Thoracic aorta (tissue), 2 donors: ENCODE measurements around the gene TMEM14C. TPM values are rescaled to one million over a fixed set of nuclear protein-coding genes. Genes with fewer than 3 reads are reported as not detected.
"Not testable (repeated sequence)": the region's sequence is repeated elsewhere in the genome, so short reads cannot be mapped to it uniquely, and the experiment has no call there.

Experiments
- ATAC-seq: fragments of 150-250 bp; one replicate; pipeline ENCODE4 v1.8.0; 2017; ENCODE audit warnings: low read depth; ENCODE audit not compliant: insufficient number of reproducible peaks, low FRiP score
- DNase-seq: peaks from one replicate; pipeline ENCODE4 v3.0.0-alpha.2; 2020; ENCODE audit warnings: low spot score
- H3K27ac ChIP-seq, 2 donors: fragments of 200-600 bp; sonication (generic); 1 replicate in 1 of 2; 2 replicates in 1 of 2; pipeline ENCODE4 v1.5.1; 2016; ENCODE audit warnings: mild to moderate bottlenecking in 2 of 2, moderate library complexity in 2 of 2
- H3K27me3 ChIP-seq: fragments of 200-600 bp; sonication (generic); replicated peaks from 2 replicates; pipeline ENCODE4 v1.6.0; 2016; ENCODE audit warnings: mild to moderate bottlenecking; ENCODE audit not compliant: insufficient read depth
- H3K36me3 ChIP-seq: fragments of 200-600 bp; sonication (generic); one replicate; pipeline ENCODE4 v1.5.1; 2016
- H3K4me1 ChIP-seq, 2 donors: fragments of 200-600 bp; sonication (generic); 1 replicate in 1 of 2; 2 replicates in 1 of 2; pipeline versions ENCODE4 v1.5.1 to v1.6.0; 2016; ENCODE audit warnings: low read depth in 2 of 2, mild to moderate bottlenecking in 1 of 2; ENCODE audit not compliant: control insufficient read depth in 1 of 2
- H3K4me3 ChIP-seq: fragments of 200-600 bp; sonication (generic); 2 replicates; pipeline ENCODE4 v1.5.1; 2016; ENCODE audit warnings: mild to moderate bottlenecking
- H3K9me3 ChIP-seq: fragments of 200-600 bp; sonication (generic); 2 replicates; pipeline ENCODE4 v1.5.1; 2016
- CTCF ChIP-seq: fragments of 200-600 bp; sonication (generic); IDR thresholded peaks from one replicate; pipeline ENCODE4 v1.5.1; 2019; ENCODE audit warnings: antibody characterized with exemption
- total RNA-seq, 2 donors: library from RNA; depleted of rRNA; stranded (reverse); fragments of >200 nt; gene quantifications; one replicate each; pipeline versions ENCODE4 v1.1.0 to v1.2.3, GENCODE V29; 2016

TMEM14C gene
- total RNA-seq, 2 donors from 2014 or later = 72.9 to 129 TPM

DNA sequence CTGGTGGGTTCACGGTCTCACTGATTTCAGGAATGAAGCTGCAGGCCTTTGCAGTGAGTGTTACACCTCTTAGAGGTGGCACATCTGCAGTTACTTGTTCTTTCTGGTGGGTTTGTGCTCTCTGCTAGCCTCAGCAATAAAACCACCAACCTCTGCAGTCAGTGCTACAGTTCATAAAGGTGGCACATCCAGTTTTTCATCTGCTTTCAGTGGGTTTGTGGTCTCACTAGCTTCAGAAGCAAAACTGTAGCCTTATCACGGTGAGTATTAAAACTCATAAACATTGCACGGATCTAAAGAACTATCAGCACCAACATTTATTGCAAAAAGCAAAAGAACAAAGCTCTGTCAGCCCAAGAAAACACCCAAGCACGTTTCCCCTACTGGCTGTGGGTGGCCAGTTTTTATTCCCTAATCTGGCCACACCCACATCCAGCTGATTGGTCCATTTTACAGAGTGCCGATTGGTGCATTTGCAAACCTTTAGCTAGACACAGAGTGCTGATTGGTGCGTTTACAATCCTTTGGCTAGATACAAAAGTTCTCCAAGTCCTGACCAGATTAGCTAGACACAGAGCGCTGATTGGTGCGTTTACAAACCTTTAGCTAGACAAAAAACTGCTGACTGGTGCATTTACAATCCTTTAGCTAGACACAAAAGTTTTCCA is 3.4 kb upstream of the TMEM14C start:
- Histone ChIP-seq H3K27me3 (no peaks in the 10 kb centered on the region), H3K4me1 (peaks cover 13 to 17% of the 10 kb centered on the region in 2 donors), H3K27ac (peak overlapping the region; percentile 72 to 78), H3K4me3 (peak overlapping the region; percentile 77), H3K36me3 (no peaks in the 10 kb centered on the region), H3K9me3 (no peaks in the 10 kb centered on the region)
- DNase-seq = no peak
- ATAC-seq = no peak
- no peak for TF ChIP-seq CTCF

DNA sequence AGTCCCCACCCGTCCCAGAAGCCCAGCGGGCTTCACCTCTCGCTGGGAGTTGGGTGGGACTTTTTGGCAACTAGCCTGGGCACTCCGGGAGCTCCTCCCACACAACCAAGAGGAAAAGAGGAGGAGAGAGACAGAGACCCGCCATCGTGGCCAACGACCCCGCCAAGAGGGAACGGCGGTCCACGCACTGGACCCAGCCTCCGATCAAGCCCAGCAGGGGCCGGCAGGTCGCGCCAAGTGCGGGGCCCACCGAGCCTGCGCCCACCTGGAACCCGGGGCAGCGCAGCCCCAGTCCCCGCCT is 3.0 kb upstream of the TMEM14C start:
- H3K4me1 ChIP-seq = peaks cover 18 to 21% of the 10 kb centered on the region in 2 donors
- H3K4me3 ChIP-seq = peak overlapping the region; percentile 77
- no peak for TF ChIP-seq CTCF
- DNase-seq (no peak), ATAC-seq (no peak)
- H3K36me3 ChIP-seq = no peaks in the 10 kb centered on the region
- no peaks in the 10 kb centered on the region for H3K9me3 ChIP-seq
- H3K27ac ChIP-seq = peak overlapping the region; percentile 72 to 78
- no peaks in the 10 kb centered on the region for H3K27me3 ChIP-seq

- no peaks in the 10 kb centered on the region for H3K36me3 ChIP-seq
- DNase-seq = no peak
- ATAC-seq = no peak
- H3K9me3 ChIP-seq = no peaks in the 10 kb centered on the region
- peaks cover 19 to 26% of the 10 kb centered on the region in 2 donors for H3K4me1 ChIP-seq
- TF ChIP-seq CTCF = no peak
- H3K27ac ChIP-seq = peak overlapping the region; percentile 72 to 78
- no peaks in the 10 kb centered on the region for H3K27me3 ChIP-seq
- H3K4me3 ChIP-seq = peak overlapping the region; percentile 77
These were observed 2.5 kb upstream of the TMEM14C start for GRCh38 chr6:10720265-10720959.

DNA sequence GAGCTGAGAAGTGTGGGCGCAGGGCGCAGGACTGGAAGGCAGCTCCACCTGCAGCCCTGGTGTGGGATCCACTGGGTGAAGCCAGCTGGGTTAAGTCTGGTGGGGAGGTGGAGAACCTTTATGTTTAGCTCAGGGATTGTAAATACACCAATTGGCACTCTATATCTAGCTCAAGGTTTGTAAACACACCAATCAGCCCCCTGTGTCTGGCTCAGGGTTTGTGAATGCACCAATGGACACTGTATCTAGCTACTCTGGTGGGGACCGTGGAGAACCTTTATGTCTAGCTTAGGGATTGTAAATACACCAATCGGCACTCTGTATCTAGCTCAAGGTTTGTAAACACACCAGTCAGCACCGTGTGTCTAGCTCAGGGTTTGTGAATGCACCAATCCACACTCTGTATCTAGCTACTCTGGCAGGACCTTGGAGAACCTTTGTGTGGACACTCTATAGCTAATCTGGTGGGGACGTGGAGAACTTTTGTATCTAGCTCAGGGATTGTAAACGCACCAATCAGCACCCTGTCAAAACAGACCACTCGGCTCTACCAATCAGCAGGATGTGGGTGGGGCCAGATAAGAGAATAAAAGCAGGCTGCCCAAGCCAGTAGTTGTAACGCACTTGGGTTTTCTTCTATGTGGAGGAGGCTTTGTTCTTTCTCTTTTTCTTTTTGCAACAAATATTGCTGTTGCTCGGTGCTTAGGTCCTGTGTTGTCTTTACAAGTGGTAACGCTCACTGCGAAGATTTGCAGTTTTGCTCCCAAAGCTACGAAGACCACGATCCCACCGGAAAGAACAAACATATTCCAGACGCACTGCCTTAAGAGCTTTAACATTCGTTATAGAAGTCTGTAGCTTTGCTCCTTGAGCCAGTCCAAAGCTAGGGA is 1.7 kb upstream of the TMEM14C start:
- H3K36me3 ChIP-seq, H3K27me3 ChIP-seq, ATAC-seq, H3K9me3 ChIP-seq, DNase-seq: not testable (repeated sequence)
- H3K4me3 ChIP-seq = peak overlapping the region; percentile 77
- H3K27ac ChIP-seq = peak overlapping the region; percentile 72 to 78
- peaks cover 19 to 33% of the 10 kb centered on the region in 2 donors for H3K4me1 ChIP-seq

GRCh38 chr6:10721850-10722569 is 860 bp upstream of the TMEM14C start:
- Histone ChIP-seq H3K27ac (peak overlapping the region; percentile 62 to 91), H3K4me1 (peaks cover 19 to 33% of the 10 kb centered on the region in 2 donors), H3K9me3 (no peaks in the 10 kb centered on the region), H3K36me3 (peaks cover 8% of the 10 kb centered on the region), H3K27me3 (no peaks in the 10 kb centered on the region), H3K4me3 (peak overlapping the region; percentile 98)
- DNase-seq = no peak
- no peak for TF ChIP-seq CTCF
- ATAC-seq = no peak
